ENCODE data around the gene TH. TPM values are rescaled to one million over a fixed set of nuclear protein-coding genes. Genes with fewer than 3 reads are reported as not detected.

Gene TH
- polyA plus RNA-seq, 1 of the 3 experiments (the other 2 are of a cell fraction): not detected

- H3K27me3 ChIP-seq (ENCODE audit: insufficient read depth): 0 out of 2 replicates have a peak, but pooled peaks cover 8% of the 10 kb centered on the region
- ChIA-PET CTCF (interaction anchor here (0.8 to 25.3 kb wide), 16 partner anchors 13 to 514 kb away, joined by 4 to 1098 read pairs (median 68); partner anchors contain the start of genes IGF2, LSP1, MRPL23 and SYT8), POLR2A (interaction anchor here (1.1 kb wide), 1 partner anchor 459 kb away, joined by 4 read pairs; no protein-coding TSS in a partner anchor)
- H3K9ac ChIP-seq: no peak overlapping the region
- H4K20me1 ChIP-seq (ENCODE audit: insufficient read depth): 0 out of 2 replicates have a peak, but pooled peaks cover 3% of the 10 kb centered on the region
- DNase-seq: no peak
- peaks cover 0 to 31% of the 10 kb centered on the region in 2 experiments; a peak in 1 of 4 replicates for H3K4me1 ChIP-seq (ENCODE audit: control insufficient read depth in 1 of 2, insufficient read depth in 2 of 2, low read depth in 1 of 2, low read length in 1 of 2)
- H3K27ac ChIP-seq (ENCODE audit: low read depth in 2 of 2, low read length in 1 of 2): no peak overlapping the region
- H2AFZ ChIP-seq (ENCODE audit: low read depth): no peak overlapping the region
- H3K4me3 ChIP-seq (ENCODE audit: low read depth in 2 of 2, low read length in 1 of 2): no peak overlapping the region
- H3K36me3 ChIP-seq (replicated peaks in 1 of 2; ENCODE audit: control insufficient read depth in 1 of 2, insufficient read depth in 2 of 2, low read length in 1 of 2): no peaks in the 10 kb centered on the region
- 71% methylated on average over 5 of the region's 14 CpGs for WGBS (ENCODE audit: low lambda C conversion rate)
- no peak for TF ChIP-seq CTCF (IDR thresholded peaks at IDR 0.05)
- no peak for TF ChIP-seq USF1 (IDR thresholded peaks at IDR 0.05; ENCODE audit: borderline replicate concordance, low read depth)
- TF ChIP-seq CHD2 (IDR thresholded peaks at IDR 0.05; ENCODE audit: low read length, partially characterized antibody): no peak
- no peak for TF ChIP-seq GATA2 (CRISPR knock-in tag; IDR thresholded peaks at IDR 0.05)
- no peak for TF ChIP-seq NFIC (IDR thresholded peaks at IDR 0.05; ENCODE audit: borderline replicate concordance)
- TF ChIP-seq SMC3 (IDR thresholded peaks at IDR 0.05; ENCODE audit: low read depth, low read length): no peak
- no peak for TF ChIP-seq FOXJ3 (CRISPR knock-in tag; IDR thresholded peaks at IDR 0.05)
- TF ChIP-seq SIN3A (IDR thresholded peaks at IDR 0.05; ENCODE audit: borderline replicate concordance, low read depth, low read length): no peak
- TF ChIP-seq ELF1 (IDR thresholded peaks at IDR 0.05): no peak
- no peak for TF ChIP-seq RAD21 (IDR thresholded peaks at IDR 0.05; ENCODE audit: low read length)
- no peak for TF ChIP-seq TCF12 (IDR thresholded peaks at IDR 0.05)
- TF ChIP-seq MEF2A (IDR thresholded peaks at IDR 0.05; ENCODE audit: borderline replicate concordance, low read depth): no peak
- TF ChIP-seq REST (IDR thresholded peaks at IDR 0.05; ENCODE audit: low read depth, low read length): no peak
- TF ChIP-seq RCOR1 (IDR thresholded peaks at IDR 0.05; ENCODE audit: low read length): no peak
- TF ChIP-seq GABPA (IDR thresholded peaks at IDR 0.05; ENCODE audit: low read depth): no peak
- no peak for TF ChIP-seq POLR2AphosphoS5 (IDR thresholded peaks at IDR 0.05; ENCODE audit: low read depth, low read length)
- H3K9me2 ChIP-seq: no peaks in the 10 kb centered on the region
- H3K9me3 ChIP-seq: no peaks in the 10 kb centered on the region
- no peak overlapping the region for H3K4me2 ChIP-seq
- no peaks in the 10 kb centered on the region for H3K79me2 ChIP-seq (ENCODE audit: insufficient read depth)
- H3F3A ChIP-seq (replicated peaks; ENCODE audit: insufficient read depth): no peaks in the 10 kb centered on the region
Observed at GRCh38 chr11:2153581-2154194, 17.9 kb downstream of the TH start.
